CD4-positive, CD25-positive, alpha-beta regulatory T cell (primary cell): Measurements from ENCODE around the gene CES2. TPM values are rescaled to one million over a fixed set of nuclear protein-coding genes. Genes with fewer than 3 reads are reported as not detected.

Experiments
- ATAC-seq, 2 donors: fragments of 150-1000 bp; cut with Tn5 transposase; one replicate each; pipeline ENCODE4 v1.10.0; 2021; ENCODE audit warnings: low read depth in 2 of 2, moderate number of reproducible peaks in 2 of 2, moderate library complexity in 1 of 2
- DNase-seq, 3 donors: peaks; one replicate each; pipeline versions ENCODE4 v3.0.0 to v3.0.0-alpha.2; 2012 to 2022; ENCODE audit warnings: mixed read lengths in 1 of 3
- H3K27ac ChIP-seq: one replicate; pipeline ENCODE4 v1.7.0; 2013; ENCODE audit warnings: mild to moderate bottlenecking, low read length; ENCODE audit not compliant: insufficient read depth, poor library complexity, severe bottlenecking
- H3K27me3 ChIP-seq: one replicate; pipeline ENCODE4 v1.7.0; 2013; ENCODE audit warnings: low read length; ENCODE audit not compliant: control insufficient read depth, insufficient read depth
- H3K36me3 ChIP-seq: one replicate; pipeline ENCODE4 v1.7.0; 2013; ENCODE audit warnings: mild to moderate bottlenecking, low read length, moderate library complexity; ENCODE audit not compliant: control insufficient read depth, insufficient read depth
- H3K4me1 ChIP-seq: 2 replicates; pipeline ENCODE4 v1.7.0; 2013; ENCODE audit warnings: mild to moderate bottlenecking, low read length; ENCODE audit not compliant: insufficient read depth, control insufficient read depth, poor library complexity, severe bottlenecking
- H3K4me3 ChIP-seq: one replicate; pipeline ENCODE4 v1.7.0; 2013; ENCODE audit warnings: low read depth, mild to moderate bottlenecking, low read length, moderate library complexity
- H3K9me3 ChIP-seq, 2 experiments: 1 replicate in 1 of 2; 2 replicates in 1 of 2; pipeline ENCODE4 v1.7.0; 2013; ENCODE audit warnings: low read length in 2 of 2, mild to moderate bottlenecking in 1 of 2, moderate library complexity in 1 of 2; ENCODE audit not compliant: control insufficient read depth in 2 of 2
- H3K27ac Mint-ChIP-seq, 3 donors: one replicate each; pipeline ENCODE4 v1.8.0; 2020 to 2022; ENCODE audit warnings: mild to moderate bottlenecking in 3 of 3, mixed read lengths in 3 of 3, moderate library complexity in 2 of 3
- H3K27me3 Mint-ChIP-seq: one replicate; pipeline ENCODE4 v1.8.0; 2022; ENCODE audit warnings: mild to moderate bottlenecking, mixed read lengths
- H3K36me3 Mint-ChIP-seq: one replicate; pipeline ENCODE4 v1.8.0; 2020; ENCODE audit warnings: mixed read lengths
- H3K4me1 Mint-ChIP-seq, 4 donors: one replicate each; pipeline ENCODE4 v1.8.0; 2020 to 2022; ENCODE audit warnings: mixed read lengths in 4 of 4, mild to moderate bottlenecking in 1 of 4
- H3K4me3 Mint-ChIP-seq, 4 donors: one replicate each; pipeline ENCODE4 v1.8.0; 2020 to 2022; ENCODE audit warnings: mild to moderate bottlenecking in 4 of 4, mixed read lengths in 4 of 4, moderate library complexity in 3 of 4
- H3K9me3 Mint-ChIP-seq, 7 donors: one replicate each; pipeline ENCODE4 v1.8.0; 2020 to 2022; ENCODE audit warnings: mixed read lengths in 7 of 7, mild to moderate bottlenecking in 3 of 7, moderate library complexity in 2 of 7
- polyA plus RNA-seq, 4 donors: library from polyadenylated mRNA; unstranded; fragments of 300-500 nt; fragmentation: Illumina TruSeq; gene quantifications; one replicate each; pipeline ENCODE4 v1.2.3, GENCODE V29; 2021
- total RNA-seq: library from RNA; stranded (reverse); gene quantifications from one replicate; pipeline ENCODE4 v1.2.3, GENCODE V29; 2022

CES2 gene
- total and polyA plus RNA-seq, 5 donors from 2014 or later: 19.3 to 35.4 (median 19.9) TPM

- Histone ChIP-seq H3K4me1 (peaks cover 26% of the 10 kb centered on the region), H3K36me3 (peaks cover 11% of the 10 kb centered on the region), H3K27me3 (peaks cover 11% of the 10 kb centered on the region), H3K27ac (no peak overlapping the region), H3K4me3 (no peak overlapping the region), H3K9me3 (no peaks in the 10 kb centered on the region)
- DNase-seq (no peak), ATAC-seq (no peak)
- H3K9me3 Mint-ChIP-seq: peaks cover 0 to 1% (median 0%) of the 10 kb centered on the region in 7 donors
- peaks cover 0 to 25% (median 15%) of the 10 kb centered on the region in 4 donors for H3K4me1 Mint-ChIP-seq
- peaks cover 36% of the 10 kb centered on the region for H3K27me3 Mint-ChIP-seq
- peak overlapping the region in 1 of 4 donors; percentile 32 for H3K4me3 Mint-ChIP-seq
- no peak overlapping the region for H3K27ac Mint-ChIP-seq
- H3K36me3 Mint-ChIP-seq: peaks cover 11% of the 10 kb centered on the region
Measured at GRCh38 chr16:66927918-66928649, 7.2 kb upstream of the CES2 start.

DNA sequence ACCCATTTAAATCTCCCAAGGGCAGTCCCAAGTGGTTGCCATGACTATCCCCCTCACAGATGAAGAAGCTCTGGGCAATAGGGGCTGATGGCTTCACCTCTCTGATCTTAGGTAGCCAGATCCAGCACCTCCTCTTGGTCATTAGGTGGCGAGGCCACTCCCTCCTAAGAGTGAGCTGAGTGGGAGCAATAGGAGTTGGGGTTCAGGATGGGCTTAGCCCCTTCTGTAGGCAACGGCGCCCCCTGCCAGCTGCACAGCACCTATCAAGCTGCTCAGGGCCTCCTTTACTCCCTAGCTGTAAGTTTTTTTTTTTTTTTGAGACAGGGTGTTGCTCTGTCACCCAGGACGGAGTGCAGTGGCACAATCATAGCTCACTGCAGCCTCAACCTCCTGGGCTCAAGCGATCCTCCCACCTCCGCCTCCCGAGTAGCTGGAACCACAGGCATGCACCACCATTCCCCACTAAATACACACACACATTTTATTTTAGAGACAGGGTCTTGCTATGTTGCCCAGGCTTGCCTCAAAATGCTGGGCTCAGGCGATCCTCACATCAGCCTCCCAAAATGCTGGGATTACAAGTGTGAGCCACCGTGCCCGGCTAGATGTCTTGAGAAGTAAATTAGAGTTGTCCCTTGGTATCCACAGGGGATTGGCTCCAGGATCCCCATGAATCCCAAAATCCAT is 6.5 kb upstream of the CES2 start:
- no peak for ATAC-seq
- H3K9me3 Mint-ChIP-seq: peaks cover 0 to 1% (median 0%) of the 10 kb centered on the region in 7 donors
- H3K27me3 Mint-ChIP-seq: peaks cover 29% of the 10 kb centered on the region
- H3K36me3 Mint-ChIP-seq: peaks cover 11% of the 10 kb centered on the region
- H3K4me3 Mint-ChIP-seq: peak overlapping the region in 1 of 4 donors; percentile 69
- H3K27ac ChIP-seq: no peak overlapping the region
- H3K27me3 ChIP-seq: peaks cover 11% of the 10 kb centered on the region
- no peak overlapping the region for H3K27ac Mint-ChIP-seq
- H3K4me1 ChIP-seq: peaks cover 33% of the 10 kb centered on the region
- peak in 1 of 3 donors; percentile 49 for DNase-seq
- peaks cover 6 to 33% (median 22%) of the 10 kb centered on the region in 4 donors for H3K4me1 Mint-ChIP-seq
- H3K4me3 ChIP-seq: no peak overlapping the region
- no peaks in the 10 kb centered on the region for H3K9me3 ChIP-seq
- H3K36me3 ChIP-seq: peaks cover 11% of the 10 kb centered on the region

- DNase-seq (no peak), ATAC-seq (no peak)
- no peak overlapping the region for H3K27ac ChIP-seq
- peaks cover 11% of the 10 kb centered on the region for H3K36me3 Mint-ChIP-seq
- peak overlapping the region in 1 of 4 donors; percentile 63 for H3K4me3 Mint-ChIP-seq
- H3K27me3 ChIP-seq: peaks cover 7% of the 10 kb centered on the region
- peaks cover 11% of the 10 kb centered on the region for H3K36me3 ChIP-seq
- peaks cover 24% of the 10 kb centered on the region for H3K27me3 Mint-ChIP-seq
- peaks cover 6 to 39% (median 27%) of the 10 kb centered on the region in 4 donors for H3K4me1 Mint-ChIP-seq
- H3K9me3 ChIP-seq: no peaks in the 10 kb centered on the region
- H3K9me3 Mint-ChIP-seq: peaks cover 0 to 1% (median 0%) of the 10 kb centered on the region in 7 donors
- no peak overlapping the region for H3K4me3 ChIP-seq
- peaks cover 28% of the 10 kb centered on the region for H3K4me1 ChIP-seq
- no peak overlapping the region for H3K27ac Mint-ChIP-seq
Measured at GRCh38 chr16:66930189-66930588, 5.1 kb upstream of the CES2 start.

DNA sequence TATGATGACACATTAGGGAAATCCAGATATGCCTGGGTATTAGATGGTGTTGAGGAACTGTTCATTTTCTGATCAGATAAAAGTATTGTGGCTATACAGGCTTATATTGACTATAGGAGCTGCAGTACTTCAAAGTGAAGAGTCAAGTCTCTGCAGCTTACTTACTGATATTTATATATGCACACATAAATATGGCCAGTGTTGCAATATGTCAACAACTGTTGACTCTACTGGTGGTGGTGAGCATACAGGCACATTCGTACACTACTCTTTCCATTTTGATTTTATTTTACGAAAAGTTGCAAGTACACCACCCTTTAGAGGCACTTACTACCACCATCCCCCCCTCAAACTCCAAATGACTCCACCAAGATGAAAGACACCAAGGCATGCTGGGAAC is 3.7 kb upstream of the CES2 start:
- peak overlapping the region in 2 of 3 donors; percentile 99 for H3K27ac Mint-ChIP-seq
- ATAC-seq (no peak), DNase-seq (no peak)
- peak overlapping the region; percentile 41 to 96 (median 72) for H3K4me3 Mint-ChIP-seq
- Histone ChIP-seq H3K27ac (no peak overlapping the region), H3K36me3 (peaks cover 11% of the 10 kb centered on the region), H3K27me3 (no peaks in the 10 kb centered on the region), H3K4me3 (no peak overlapping the region), H3K9me3 (no peaks in the 10 kb centered on the region), H3K4me1 (peaks cover 36% of the 10 kb centered on the region)
- H3K4me1 Mint-ChIP-seq: peaks cover 6 to 48% (median 31%) of the 10 kb centered on the region in 4 donors
- peaks cover 11% of the 10 kb centered on the region for H3K36me3 Mint-ChIP-seq
- H3K27me3 Mint-ChIP-seq: peaks cover 11% of the 10 kb centered on the region
- H3K9me3 Mint-ChIP-seq: peaks cover 0 to 1% (median 0%) of the 10 kb centered on the region in 7 donors

DNA sequence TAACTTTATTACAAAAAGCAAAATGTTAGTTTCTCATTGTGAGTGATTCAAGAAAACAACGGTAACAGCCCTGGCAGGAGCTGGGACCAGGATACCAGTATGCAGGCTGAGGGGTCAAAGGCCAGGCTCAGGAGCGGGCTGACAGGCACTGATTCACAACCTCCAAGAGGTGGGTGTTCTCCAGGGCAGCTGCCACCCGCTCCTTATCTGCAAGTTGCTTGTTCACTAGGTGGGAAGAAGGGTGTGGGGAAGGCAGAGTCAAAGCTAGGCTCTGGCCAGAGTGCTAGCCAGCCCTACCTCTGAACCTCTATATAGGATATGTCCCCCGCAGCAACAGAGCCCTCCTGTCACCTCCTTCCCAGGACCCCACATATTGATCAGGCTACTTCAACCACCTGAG is 3.2 kb upstream of the CES2 start:
- Histone ChIP-seq H3K27me3 (no peaks in the 10 kb centered on the region), H3K9me3 (no peaks in the 10 kb centered on the region), H3K4me1 (peaks cover 38% of the 10 kb centered on the region), H3K36me3 (peaks cover 11% of the 10 kb centered on the region), H3K27ac (no peak overlapping the region), H3K4me3 (no peak overlapping the region)
- Mint-ChIP-seq H3K4me3 (peak overlapping the region; percentile 96 to 99 (median 98)), H3K9me3 (peaks cover 0 to 1% (median 0%) of the 10 kb centered on the region in 7 donors), H3K4me1 (peaks cover 6 to 52% (median 34%) of the 10 kb centered on the region in 4 donors), H3K27ac (peak overlapping the region in 2 of 3 donors; percentile 99), H3K36me3 (peaks cover 11% of the 10 kb centered on the region), H3K27me3 (peaks cover 7% of the 10 kb centered on the region)
- no peak for ATAC-seq
- no peak for DNase-seq

GRCh38 chr16:66933776-66934137 is 1.6 kb upstream of the CES2 start:
- DNase-seq (no peak), ATAC-seq (peak; percentile 61 to 62)
- peak overlapping the region; percentile 99 for H3K4me3 ChIP-seq
- H3K4me3 Mint-ChIP-seq: peak overlapping the region; percentile 96 to 99 (median 98)
- peaks cover 38% of the 10 kb centered on the region for H3K4me1 ChIP-seq
- H3K9me3 ChIP-seq: no peaks in the 10 kb centered on the region
- H3K4me1 Mint-ChIP-seq: peaks cover 6 to 66% (median 41%) of the 10 kb centered on the region in 4 donors
- peaks cover 17% of the 10 kb centered on the region for H3K36me3 ChIP-seq
- H3K27ac ChIP-seq: peak overlapping the region; percentile 88
- H3K27ac Mint-ChIP-seq: peak overlapping the region; percentile 98 to 99 (median 99)
- H3K9me3 Mint-ChIP-seq: no peaks in the 10 kb centered on the region
- H3K36me3 Mint-ChIP-seq: peaks cover 11% of the 10 kb centered on the region
- peaks cover 6% of the 10 kb centered on the region for H3K27me3 Mint-ChIP-seq
- no peaks in the 10 kb centered on the region for H3K27me3 ChIP-seq

DNA sequence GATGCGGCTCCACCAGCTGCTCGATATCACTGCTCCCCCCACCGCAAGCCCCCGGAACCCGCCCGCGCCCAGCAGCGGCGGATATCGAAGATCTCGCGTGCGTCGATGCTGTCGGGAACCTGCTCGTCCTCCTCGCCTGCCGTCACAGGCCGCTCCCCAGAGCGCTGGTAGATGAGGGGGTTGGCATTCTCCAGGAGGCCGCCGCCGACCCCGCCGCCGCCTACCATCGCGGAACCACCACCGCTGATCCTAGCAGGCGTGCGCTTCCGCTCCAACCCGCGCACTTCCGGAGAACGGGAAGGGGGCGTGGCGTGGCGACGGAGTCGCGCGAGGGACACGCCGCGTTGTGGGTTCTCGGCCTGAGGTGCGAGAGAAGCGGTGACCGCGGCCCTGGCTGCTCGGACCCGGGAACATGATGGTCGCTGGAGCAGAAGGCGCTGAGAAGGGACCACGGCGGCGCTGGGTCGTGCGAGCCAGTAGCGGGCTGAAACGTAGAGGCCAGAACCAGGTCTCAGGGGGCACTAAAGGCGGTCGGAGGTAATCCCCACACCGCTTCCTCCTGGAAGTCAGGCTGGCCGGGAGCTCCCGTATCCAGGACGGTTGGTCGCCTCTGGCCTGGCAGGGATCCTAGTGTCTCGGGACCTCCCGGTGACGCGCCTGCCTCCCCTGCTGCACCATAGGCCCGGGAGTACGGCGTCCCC is 1.0 kb upstream of the CES2 start, which contains the start of gene CIAO2B:
Gene CIAO2B, minus strand, starts transcription at position 265 of the 701 bp plus-strand sequence. Its CDS starts 38 bp downstream, at position 227.
- Mint-ChIP-seq H3K9me3 (no peaks in the 10 kb centered on the region), H3K36me3 (peaks cover 11% of the 10 kb centered on the region), H3K4me1 (peaks cover 6 to 67% (median 41%) of the 10 kb centered on the region in 4 donors), H3K27ac (peak within 1 kb of the TSS; percentile 98 to 99 (median 99)), H3K27me3 (peaks cover 6% of the 10 kb centered on the region), H3K4me3 (peak within 1 kb of the TSS; percentile 96 to 99 (median 98))
- Histone ChIP-seq H3K9me3 (no peaks in the 10 kb centered on the region), H3K4me1 (peaks cover 38% of the 10 kb centered on the region), H3K27me3 (no peaks in the 10 kb centered on the region), H3K4me3 (peak within 1 kb of the TSS; percentile 99), H3K36me3 (peaks cover 22% of the 10 kb centered on the region), H3K27ac (peak within 1 kb of the TSS; percentile 88)
- ATAC-seq (peak; percentile 85 to 86), DNase-seq (peak; percentile 84 to 91 (median 89))
